ENCODE data around the gene GPBP1. TPM values are rescaled to one million over a fixed set of nuclear protein-coding genes. Genes with fewer than 3 reads are reported as not detected.
"Not testable (repeated sequence)": the region's sequence is repeated elsewhere in the genome, so short reads cannot be mapped to it uniquely, and the experiment has no call there.

GPBP1 gene
- total RNA-seq, 1 donor: 218 TPM

GRCh38 chr5:57172466-57173318 is 1.2 kb upstream of the GPBP1 start:
- no peaks in the 10 kb centered on the region for H3K27me3 ChIP-seq (ENCODE audit: insufficient read depth, low read length)
- H3K9me3 ChIP-seq (ENCODE audit: low read depth, low read length): no peaks in the 10 kb centered on the region
- peaks cover 35% of the 10 kb centered on the region for H3K4me1 ChIP-seq (ENCODE audit: insufficient read depth, low read length)
- peak overlapping the region; percentile 97 for H3K4me3 ChIP-seq (ENCODE audit: low read length)

GRCh38 chr5:57174128-57174889 is 450 bp downstream of the GPBP1 start:
- Histone ChIP-seq H3K4me3 (ENCODE audit: low read length) (peak overlapping the region; percentile 97), H3K4me1 (ENCODE audit: insufficient read depth, low read length) (peaks cover 50% of the 10 kb centered on the region), H3K27me3 (ENCODE audit: insufficient read depth, low read length) (no peaks in the 10 kb centered on the region), H3K9me3 (ENCODE audit: low read depth, low read length) (no peaks in the 10 kb centered on the region)

DNA sequence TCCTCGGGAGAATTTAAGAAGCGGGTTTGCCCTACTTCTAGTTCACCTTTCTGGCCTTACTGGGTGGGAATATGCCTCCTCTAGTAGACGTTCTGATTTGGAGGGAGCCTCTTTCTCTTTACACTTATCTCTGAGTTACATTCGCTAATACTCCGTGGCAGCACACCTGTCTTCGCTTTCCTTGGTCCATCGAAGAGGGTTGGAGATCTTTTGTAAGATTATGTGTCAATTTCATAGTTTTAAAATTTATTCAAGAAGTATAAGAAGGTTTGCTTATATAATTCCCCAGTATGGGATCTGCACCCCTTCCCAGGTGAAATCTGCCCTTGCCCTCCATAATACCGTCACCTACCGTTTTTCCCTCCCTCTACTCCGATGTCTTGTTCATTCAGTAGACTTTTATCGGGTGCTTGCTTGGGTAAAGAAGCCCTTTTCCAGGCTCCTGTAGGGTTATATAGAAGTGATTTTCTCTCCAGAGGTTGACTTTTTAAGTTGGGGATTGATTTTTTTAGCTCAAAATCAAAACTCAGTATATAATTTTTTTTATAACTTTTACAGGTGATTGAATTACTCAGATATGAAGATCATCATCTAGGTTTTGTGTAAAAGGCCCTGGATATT is 1.1 kb downstream of the GPBP1 start:
- Histone ChIP-seq H3K4me1 (ENCODE audit: insufficient read depth, low read length) (peaks cover 57% of the 10 kb centered on the region), H3K9me3 (ENCODE audit: low read depth, low read length) (no peaks in the 10 kb centered on the region), H3K27me3 (ENCODE audit: insufficient read depth, low read length) (no peaks in the 10 kb centered on the region), H3K4me3 (ENCODE audit: low read length) (peak overlapping the region; percentile 97)

DNA sequence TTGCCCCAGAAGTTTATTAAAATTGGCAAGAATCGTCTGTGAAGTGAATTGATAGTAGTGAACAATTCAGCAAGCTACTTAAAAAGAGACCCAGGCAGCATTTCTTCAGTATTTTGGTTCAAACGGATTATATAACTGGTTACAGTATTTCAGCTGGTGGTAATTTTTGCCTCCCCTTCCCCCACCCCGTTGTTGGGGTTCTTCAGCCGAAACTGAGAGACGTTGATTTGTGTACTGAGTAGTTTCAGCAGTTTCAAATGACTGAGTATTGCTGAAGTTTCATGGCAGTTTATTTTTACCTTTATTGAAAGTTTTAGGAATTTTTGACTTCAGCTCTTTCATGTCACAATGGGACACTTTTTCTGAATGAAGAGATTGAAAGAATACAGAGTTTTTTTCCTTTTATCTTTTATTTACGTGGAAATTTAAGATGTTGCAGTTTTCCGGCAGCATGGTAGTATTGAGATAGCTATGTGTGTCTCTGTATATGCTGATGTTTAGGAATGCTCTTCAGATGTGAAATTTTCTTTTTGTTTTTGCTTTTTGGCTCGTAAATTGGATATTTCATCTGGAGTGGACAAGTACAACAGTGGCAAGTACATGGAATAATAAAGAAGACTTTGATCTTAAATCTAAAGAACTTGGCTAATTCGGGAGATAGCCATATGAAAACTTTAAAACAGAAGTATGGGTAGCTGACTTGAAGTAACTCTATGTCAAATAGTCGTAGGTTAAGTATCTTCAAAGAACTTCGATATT is 1.9 kb downstream of the GPBP1 start:
- peaks cover 64% of the 10 kb centered on the region for H3K4me1 ChIP-seq (ENCODE audit: insufficient read depth, low read length)
- H3K4me3 ChIP-seq (ENCODE audit: low read length): peak overlapping the region; percentile 97
- H3K9me3 ChIP-seq (ENCODE audit: low read depth, low read length): no peaks in the 10 kb centered on the region
- no peaks in the 10 kb centered on the region for H3K27me3 ChIP-seq (ENCODE audit: insufficient read depth, low read length)

DNA sequence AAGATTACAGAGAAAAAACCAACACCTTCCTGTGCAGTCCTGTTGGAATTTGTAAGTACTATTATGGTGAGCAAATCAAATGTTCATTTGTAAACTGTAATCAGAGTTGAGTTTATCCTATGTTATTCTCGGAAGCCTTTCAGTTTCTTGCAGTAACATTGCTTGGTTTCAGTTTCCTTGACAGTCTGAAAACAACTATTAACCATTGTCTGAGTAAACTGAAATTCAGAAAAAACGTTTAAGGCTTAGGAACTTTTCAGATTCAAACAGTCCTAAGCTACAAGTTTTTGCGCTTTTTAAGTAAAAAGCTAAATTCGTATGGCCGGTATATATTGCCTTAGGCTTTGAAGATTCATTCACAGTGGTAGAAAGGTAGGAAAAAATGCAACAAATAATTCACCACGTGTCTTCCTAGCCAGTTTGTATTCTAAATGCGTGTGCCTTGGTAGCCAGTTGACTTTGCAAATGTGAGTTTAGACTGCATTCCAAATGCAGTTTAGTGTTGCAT is 2.5 kb downstream of the GPBP1 start:
- H3K9me3 ChIP-seq (ENCODE audit: low read depth, low read length): no peaks in the 10 kb centered on the region
- no peaks in the 10 kb centered on the region for H3K27me3 ChIP-seq (ENCODE audit: insufficient read depth, low read length)
- peak overlapping the region; percentile 97 for H3K4me3 ChIP-seq (ENCODE audit: low read length)
- H3K4me1 ChIP-seq (ENCODE audit: insufficient read depth, low read length): peaks cover 71% of the 10 kb centered on the region

- Histone ChIP-seq H3K27me3 (ENCODE audit: insufficient read depth, low read length) (no peaks in the 10 kb centered on the region), H3K9me3 (ENCODE audit: low read depth, low read length) (no peaks in the 10 kb centered on the region), H3K4me1 (ENCODE audit: insufficient read depth, low read length) (peaks cover 72% of the 10 kb centered on the region), H3K4me3 (ENCODE audit: low read length) (peak overlapping the region; percentile 27)
Measured at GRCh38 chr5:57177479-57178156, 3.8 kb downstream of the GPBP1 start.

GRCh38 chr5:57178238-57178637 is 4.4 kb downstream of the GPBP1 start:
- H3K9me3 ChIP-seq (ENCODE audit: low read depth, low read length); H3K27me3 ChIP-seq (ENCODE audit: insufficient read depth, low read length): not testable (repeated sequence)
- peak overlapping the region; percentile 27 for H3K4me3 ChIP-seq (ENCODE audit: low read length)
- peaks cover 76% of the 10 kb centered on the region for H3K4me1 ChIP-seq (ENCODE audit: insufficient read depth, low read length)

- Histone ChIP-seq H3K9me3 (ENCODE audit: low read depth, low read length) (no peaks in the 10 kb centered on the region), H3K4me3 (ENCODE audit: low read length) (peak overlapping the region; percentile 21), H3K27me3 (ENCODE audit: insufficient read depth, low read length) (no peaks in the 10 kb centered on the region), H3K4me1 (ENCODE audit: insufficient read depth, low read length) (peaks cover 88% of the 10 kb centered on the region)
Measured at GRCh38 chr5:57179262-57180200, 5.7 kb downstream of the GPBP1 start.

DNA sequence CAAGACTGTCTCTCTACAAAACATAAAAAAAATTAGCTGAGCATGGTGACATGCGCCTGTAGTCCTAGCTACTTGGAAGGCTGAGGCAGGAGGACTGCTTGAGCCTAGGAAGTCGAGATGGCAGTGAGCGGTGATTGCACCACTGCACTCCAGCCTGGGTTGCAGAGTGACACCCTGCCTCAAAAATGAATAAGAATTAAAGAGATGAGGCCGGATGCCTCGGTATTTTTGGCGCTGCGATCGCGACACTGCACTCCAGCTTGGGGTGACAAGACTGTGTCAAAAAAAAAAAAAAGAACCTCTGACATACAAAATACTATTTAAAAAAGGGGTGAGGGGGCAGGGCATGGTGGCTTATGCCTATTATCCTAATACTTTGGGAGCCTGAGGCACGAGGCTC is 7.3 kb downstream of the GPBP1 start:
- Histone ChIP-seq H3K27me3 (ENCODE audit: insufficient read depth, low read length) (no peaks in the 10 kb centered on the region), H3K9me3 (ENCODE audit: low read depth, low read length) (no peaks in the 10 kb centered on the region), H3K4me1 (ENCODE audit: insufficient read depth, low read length) (peaks cover 88% of the 10 kb centered on the region), H3K4me3 (ENCODE audit: low read length) (no peak overlapping the region)

DNA sequence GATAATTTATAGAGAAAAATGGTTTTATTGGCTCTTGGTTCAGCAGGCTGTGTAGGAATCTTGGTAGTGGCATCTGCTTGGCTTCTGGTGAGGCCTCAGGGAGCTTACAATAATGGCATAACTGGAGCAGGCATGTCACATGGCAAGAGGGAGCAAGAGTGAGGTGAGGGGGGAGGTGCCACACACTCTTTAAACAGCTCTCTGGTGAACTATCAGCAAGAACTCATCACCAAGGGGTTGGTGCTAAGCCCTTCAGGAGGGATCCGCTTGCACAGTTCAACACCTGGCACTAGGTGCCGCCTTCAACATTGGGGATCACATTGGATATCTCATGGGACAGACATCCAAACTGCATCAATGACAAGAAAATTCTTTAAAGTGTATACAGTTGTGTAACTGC is 10.5 kb downstream of the GPBP1 start:
- Histone ChIP-seq H3K4me3 (ENCODE audit: low read length) (no peak overlapping the region), H3K9me3 (ENCODE audit: low read depth, low read length) (no peaks in the 10 kb centered on the region), H3K27me3 (ENCODE audit: insufficient read depth, low read length) (no peaks in the 10 kb centered on the region), H3K4me1 (ENCODE audit: insufficient read depth, low read length) (peaks cover 95% of the 10 kb centered on the region)

DNA sequence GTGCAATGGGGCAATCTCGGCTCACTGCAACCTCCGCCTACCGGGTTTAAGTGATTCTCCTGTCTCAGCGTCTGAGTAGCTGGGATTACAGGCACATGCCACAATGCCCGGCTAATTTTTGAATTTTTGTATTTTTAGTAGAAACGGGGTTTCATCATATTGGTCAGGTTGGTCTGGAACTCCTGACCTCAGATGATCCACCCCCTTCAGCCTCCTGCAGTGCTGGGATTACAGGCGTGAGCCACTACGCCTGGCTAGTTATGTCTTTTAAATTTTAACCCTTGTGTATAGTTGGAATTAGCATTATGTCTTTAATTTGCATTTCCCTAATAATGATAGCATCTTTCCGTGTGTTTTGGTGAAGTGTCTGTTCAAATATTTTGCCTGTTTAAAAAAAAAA is 11.5 kb downstream of the GPBP1 start:
- H3K4me1 ChIP-seq (ENCODE audit: insufficient read depth, low read length): peaks cover 89% of the 10 kb centered on the region
- H3K27me3 ChIP-seq (ENCODE audit: insufficient read depth, low read length): no peaks in the 10 kb centered on the region
- no peak overlapping the region for H3K4me3 ChIP-seq (ENCODE audit: low read length)
- H3K9me3 ChIP-seq (ENCODE audit: low read depth, low read length): no peaks in the 10 kb centered on the region

DNA sequence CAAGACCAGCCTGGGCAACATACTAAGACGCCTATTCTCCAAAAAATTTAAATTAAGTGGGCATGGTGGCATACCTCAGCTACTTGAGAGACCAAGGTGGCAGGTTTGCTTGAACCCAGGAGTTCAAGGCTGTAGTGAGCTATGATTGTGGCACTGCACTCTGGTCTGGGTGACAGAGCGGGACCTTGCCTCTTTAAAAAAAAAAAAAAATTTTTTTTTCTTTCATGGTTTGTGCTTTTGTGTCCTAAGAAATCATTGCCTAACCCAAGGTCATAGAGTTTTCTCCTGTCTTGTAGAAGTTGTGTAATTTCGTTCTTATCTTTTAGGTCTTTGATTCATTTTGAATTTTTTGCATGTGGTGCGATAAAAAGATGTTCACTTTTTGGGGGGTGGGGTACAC is 12.3 kb downstream of the GPBP1 start:
- Histone ChIP-seq H3K4me3 (ENCODE audit: low read length) (no peak overlapping the region), H3K9me3 (ENCODE audit: low read depth, low read length) (no peaks in the 10 kb centered on the region), H3K27me3 (ENCODE audit: insufficient read depth, low read length) (no peaks in the 10 kb centered on the region), H3K4me1 (ENCODE audit: insufficient read depth, low read length) (peaks cover 89% of the 10 kb centered on the region)

GRCh38 chr5:57187977-57188376 is 14.1 kb downstream of the GPBP1 start:
- H3K4me1 ChIP-seq (ENCODE audit: insufficient read depth, low read length): peaks cover 75% of the 10 kb centered on the region
- not testable (repeated sequence) for H3K27me3 ChIP-seq (ENCODE audit: insufficient read depth, low read length); H3K4me3 ChIP-seq (ENCODE audit: low read length); H3K9me3 ChIP-seq (ENCODE audit: low read depth, low read length)

Data from mononuclear cell (primary cell).